ENCODE measurements around the gene SLC7A7.

GRCh38 chr14:22735096-22735495 lies 80.1 kb downstream of the SLC7A7 start:
- TF ChIP-seq CTCF (IDR thresholded peaks at IDR 0.05 in 8 of 11, conservative IDR thresholded peaks at IDR 0.05 in 3 of 11), result no peak
- TF ChIP-seq POLR2A (IDR thresholded peaks at IDR 0.05), result no peak
- TF ChIP-seq POLR2AphosphoS5 (IDR thresholded peaks at IDR 0.05), result no peak

All from spleen (tissue), 7 donors.